ENCODE data around the gene HOXC6.

HOXC6 gene

GRCh38 chr12:53993162-53994008 is 34.9 kb upstream of the HOXC6 start (continued):
- TF ChIP-seq, protein P1, sequence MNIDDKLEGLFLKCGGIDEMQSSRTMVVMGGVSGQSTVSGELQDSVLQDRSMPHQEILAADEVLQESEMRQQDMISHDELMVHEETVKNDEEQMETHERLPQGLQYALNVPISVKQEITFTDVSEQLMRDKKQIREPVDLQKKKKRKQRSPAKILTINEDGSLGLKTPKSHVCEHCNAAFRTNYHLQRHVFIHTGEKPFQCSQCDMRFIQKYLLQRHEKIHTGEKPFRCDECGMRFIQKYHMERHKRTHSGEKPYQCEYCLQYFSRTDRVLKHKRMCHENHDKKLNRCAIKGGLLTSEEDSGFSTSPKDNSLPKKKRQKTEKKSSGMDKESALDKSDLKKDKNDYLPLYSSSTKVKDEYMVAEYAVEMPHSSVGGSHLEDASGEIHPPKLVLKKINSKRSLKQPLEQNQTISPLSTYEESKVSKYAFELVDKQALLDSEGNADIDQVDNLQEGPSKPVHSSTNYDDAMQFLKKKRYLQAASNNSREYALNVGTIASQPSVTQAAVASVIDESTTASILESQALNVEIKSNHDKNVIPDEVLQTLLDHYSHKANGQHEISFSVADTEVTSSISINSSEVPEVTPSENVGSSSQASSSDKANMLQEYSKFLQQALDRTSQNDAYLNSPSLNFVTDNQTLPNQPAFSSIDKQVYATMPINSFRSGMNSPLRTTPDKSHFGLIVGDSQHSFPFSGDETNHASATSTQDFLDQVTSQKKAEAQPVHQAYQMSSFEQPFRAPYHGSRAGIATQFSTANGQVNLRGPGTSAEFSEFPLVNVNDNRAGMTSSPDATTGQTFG (tag by site-specific recombination; IDR thresholded peaks at IDR 0.05; ENCODE audit: borderline replicate concordance): no peak
- no peak for TF ChIP-seq ZNF132 (tag by site-specific recombination; IDR thresholded peaks at IDR 0.05; ENCODE audit: borderline replicate concordance)
- no peak for TF ChIP-seq ZNF513 (tag by site-specific recombination; IDR thresholded peaks at IDR 0.05)
- TF ChIP-seq ZNF449 (tag by site-specific recombination; IDR thresholded peaks at IDR 0.05): 0 out of 2 replicates have a peak, but pooled peaks have one; percentile 9

- CTCF ChIA-PET: interaction anchor here (1.7 kb wide), 1 partner anchor 9 kb away, joined by 10 read pairs; the partner anchor contains the start of gene HOXC10
- H3K9me3 ChIP-seq (ENCODE audit: control insufficient read depth, insufficient read depth, low read depth, low read length): no peaks in the 10 kb centered on the region
- TF ChIP-seq, protein P2, sequence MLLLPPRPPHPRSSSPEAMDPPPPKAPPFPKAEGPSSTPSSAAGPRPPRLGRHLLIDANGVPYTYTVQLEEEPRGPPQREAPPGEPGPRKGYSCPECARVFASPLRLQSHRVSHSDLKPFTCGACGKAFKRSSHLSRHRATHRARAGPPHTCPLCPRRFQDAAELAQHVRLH (tag by site-specific recombination; IDR thresholded peaks at IDR 0.05): no peak
- no peak for TF ChIP-seq ZNF555 (tag by site-specific recombination; conservative IDR thresholded peaks at IDR 0.05)
- H3K4me3 ChIP-seq (ENCODE audit: low read depth, low read length): no peak overlapping the region
- H3K4me1 ChIP-seq (ENCODE audit: control insufficient read depth, insufficient read depth, low read length): peaks cover 43% of the 10 kb centered on the region
- H3K36me3 ChIP-seq (ENCODE audit: control insufficient read depth in 2 of 2, insufficient read depth in 1 of 2, low read length in 2 of 2): no peaks in the 10 kb centered on the region
- POLR2A ChIA-PET: interaction anchor here (0.6 kb wide), 1 partner anchor 24 kb away, joined by 5 read pairs; no protein-coding TSS in a partner anchor
- H3K27ac ChIP-seq (ENCODE audit: extremely low read depth, low read depth, low read length): no peak overlapping the region; the same call in 1 of the 2 replicates
Observed at GRCh38 chr12:53994009-53994263, 34.3 kb upstream of the HOXC6 start.

GRCh38 chr12:53994264-53995001 is 33.8 kb upstream of the HOXC6 start:
- ChIA-PET CTCF (interaction anchor here (0.9 to 1.0 kb wide), 3 partner anchors 218 to 374 kb away, joined by 4 to 5 read pairs (median 4); no protein-coding TSS in a partner anchor), POLR2A (interaction anchor here (0.6 to 2.2 kb wide), 12 partner anchors 9 to 237 kb away, joined by 3 to 14 read pairs (median 4); partner anchors contain the start of genes HOXC10 and HOXC13)
- Histone ChIP-seq H3K4me1 (ENCODE audit: control insufficient read depth, insufficient read depth, low read length) (peaks cover 44% of the 10 kb centered on the region), H3K9me3 (ENCODE audit: control insufficient read depth, insufficient read depth, low read depth, low read length) (no peaks in the 10 kb centered on the region), H3K4me3 (ENCODE audit: low read depth, low read length) (peak overlapping the region; percentile 61), H3K36me3 (ENCODE audit: control insufficient read depth in 2 of 2, insufficient read depth in 1 of 2, low read length in 2 of 2) (no peaks in the 10 kb centered on the region), H3K27ac (ENCODE audit: extremely low read depth, low read depth, low read length) (peak overlapping the region; percentile 98)
- TF ChIP-seq GLIS2 (tag by site-specific recombination; IDR thresholded peaks at IDR 0.05): 0 out of 2 replicates have a peak, but pooled peaks have one; percentile 28
- peak; percentile 11; the same call in 1 of the 2 replicates for TF ChIP-seq BCL11A (tag by site-specific recombination; IDR thresholded peaks at IDR 0.05; ENCODE audit: low read depth)
- TF ChIP-seq ZSCAN30 (tag by site-specific recombination; IDR thresholded peaks at IDR 0.05): 0 out of 2 replicates have a peak, but pooled peaks have one; percentile 19
- TF ChIP-seq ZNF791 (tag by site-specific recombination; IDR thresholded peaks at IDR 0.05): no peak
- 0 out of 2 replicates have a peak, but pooled peaks have one; percentile 19 for TF ChIP-seq GLIS1 (tag by site-specific recombination; IDR thresholded peaks at IDR 0.05)
- peak; percentile 77 for TF ChIP-seq ZFHX2 (tag by site-specific recombination; conservative IDR thresholded peaks at IDR 0.05)
- TF ChIP-seq ZNF398 (tag by site-specific recombination; IDR thresholded peaks at IDR 0.05): peak; percentile 82
- TF ChIP-seq KLF8 (tag by site-specific recombination; IDR thresholded peaks at IDR 0.05): peak; percentile 60; the same call in 1 of the 2 replicates
- no peak for TF ChIP-seq MEIS1 (CRISPR knock-in tag; IDR thresholded peaks at IDR 0.05; ENCODE audit: borderline replicate concordance)
- TF ChIP-seq, protein P3, sequence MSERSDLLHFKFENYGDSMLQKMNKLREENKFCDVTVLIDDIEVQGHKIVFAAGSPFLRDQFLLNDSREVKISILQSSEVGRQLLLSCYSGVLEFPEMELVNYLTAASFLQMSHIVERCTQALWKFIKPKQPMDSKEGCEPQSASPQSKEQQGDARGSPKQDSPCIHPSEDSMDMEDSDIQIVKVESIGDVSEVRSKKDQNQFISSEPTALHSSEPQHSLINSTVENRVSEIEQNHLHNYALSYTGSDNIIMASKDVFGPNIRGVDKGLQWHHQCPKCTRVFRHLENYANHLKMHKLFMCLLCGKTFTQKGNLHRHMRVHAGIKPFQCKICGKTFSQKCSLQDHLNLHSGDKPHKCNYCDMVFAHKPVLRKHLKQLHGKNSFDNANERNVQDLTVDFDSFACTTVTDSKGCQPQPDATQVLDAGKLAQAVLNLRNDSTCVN (tag by site-specific recombination; optimal IDR thresholded peaks at IDR 0.05): peak; percentile 53
- TF ChIP-seq ZNF19 (tag by site-specific recombination; IDR thresholded peaks at IDR 0.05; ENCODE audit: low read depth): no peak
- TF ChIP-seq SP2 (tag by site-specific recombination; IDR thresholded peaks at IDR 0.05): peak; percentile 57
